ENCODE data around the gene FZD8. TPM values are rescaled to one million over a fixed set of nuclear protein-coding genes. Genes with fewer than 3 reads are reported as not detected.
"Not testable (repeated sequence)": the region's sequence is repeated elsewhere in the genome, so short reads cannot be mapped to it uniquely, and the experiment has no call there.

Gene FZD8, protein sequence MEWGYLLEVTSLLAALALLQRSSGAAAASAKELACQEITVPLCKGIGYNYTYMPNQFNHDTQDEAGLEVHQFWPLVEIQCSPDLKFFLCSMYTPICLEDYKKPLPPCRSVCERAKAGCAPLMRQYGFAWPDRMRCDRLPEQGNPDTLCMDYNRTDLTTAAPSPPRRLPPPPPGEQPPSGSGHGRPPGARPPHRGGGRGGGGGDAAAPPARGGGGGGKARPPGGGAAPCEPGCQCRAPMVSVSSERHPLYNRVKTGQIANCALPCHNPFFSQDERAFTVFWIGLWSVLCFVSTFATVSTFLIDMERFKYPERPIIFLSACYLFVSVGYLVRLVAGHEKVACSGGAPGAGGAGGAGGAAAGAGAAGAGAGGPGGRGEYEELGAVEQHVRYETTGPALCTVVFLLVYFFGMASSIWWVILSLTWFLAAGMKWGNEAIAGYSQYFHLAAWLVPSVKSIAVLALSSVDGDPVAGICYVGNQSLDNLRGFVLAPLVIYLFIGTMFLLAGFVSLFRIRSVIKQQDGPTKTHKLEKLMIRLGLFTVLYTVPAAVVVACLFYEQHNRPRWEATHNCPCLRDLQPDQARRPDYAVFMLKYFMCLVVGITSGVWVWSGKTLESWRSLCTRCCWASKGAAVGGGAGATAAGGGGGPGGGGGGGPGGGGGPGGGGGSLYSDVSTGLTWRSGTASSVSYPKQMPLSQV
- total RNA-seq = 10 to 100 TPM in 2 of 4 donors, 1 to 10 TPM in 2; 5.4 to 13.8 (median 11.2) TPM

DNA sequence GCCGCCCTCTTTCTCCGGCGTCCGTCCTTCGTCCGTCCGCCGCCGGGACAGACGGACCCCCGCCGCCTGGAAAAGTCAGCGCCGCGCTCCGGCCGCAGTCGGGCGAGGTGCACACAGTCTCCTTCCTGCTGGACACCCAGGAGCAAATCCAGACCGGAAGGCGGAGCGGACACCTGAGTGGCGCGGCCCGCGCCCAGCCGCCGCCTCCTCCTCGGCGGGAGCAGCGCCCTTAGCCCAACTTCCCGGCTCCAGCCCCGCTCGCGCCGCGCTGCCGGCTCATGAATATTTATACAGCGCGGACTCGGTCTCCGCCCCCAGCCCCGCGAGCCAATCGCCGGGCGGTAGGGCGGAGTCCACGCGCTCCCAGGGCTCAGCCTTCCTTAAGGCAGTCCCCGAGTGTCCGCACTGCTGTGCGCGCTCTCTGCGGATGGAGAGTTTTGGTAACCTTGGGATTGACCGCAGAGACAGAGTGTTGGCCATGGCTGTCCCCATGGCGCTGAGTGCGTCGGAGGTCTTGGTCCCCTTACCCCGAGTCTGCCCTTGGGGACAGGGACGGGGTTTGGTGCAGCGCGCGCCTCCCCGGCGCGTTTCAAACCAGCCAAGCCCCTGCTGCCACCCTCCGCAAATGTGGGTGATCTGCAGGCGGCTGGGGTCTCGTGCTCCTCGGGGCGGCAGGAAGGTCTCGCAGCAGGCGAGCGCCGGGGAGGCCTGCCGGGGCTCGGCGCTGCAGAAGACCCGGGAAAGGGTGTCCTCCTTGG lies at the start of gene FZD8:
Gene FZD8, minus strand, starts transcription at position 262 of the 758 bp plus-strand sequence. CDS start 867 bp downstream, outside the sequence.
- Histone ChIP-seq H3K36me3 (no peaks in the 10 kb centered on the region), H3K27me3 (no peaks in the 10 kb centered on the region), H3K4me3 (peak within 1 kb of the TSS; percentile 86 to 92 (median 89)), H3K4me1 (peaks cover 23 to 59% (median 44%) of the 10 kb centered on the region in 4 donors), H3K27ac (replicated peaks in 1 of 4) (peak within 1 kb of the TSS; percentile 90 to 98 (median 94)), H3K9me3 (peaks cover 0 to 2% (median 0%) of the 10 kb centered on the region in 4 donors)
- intact Hi-C loops (cut with DNase I) = no loop called here
- WGBS = 1% methylated on average over 43 of the region's 80 CpGs
- TF ChIP-seq, protein P1, sequence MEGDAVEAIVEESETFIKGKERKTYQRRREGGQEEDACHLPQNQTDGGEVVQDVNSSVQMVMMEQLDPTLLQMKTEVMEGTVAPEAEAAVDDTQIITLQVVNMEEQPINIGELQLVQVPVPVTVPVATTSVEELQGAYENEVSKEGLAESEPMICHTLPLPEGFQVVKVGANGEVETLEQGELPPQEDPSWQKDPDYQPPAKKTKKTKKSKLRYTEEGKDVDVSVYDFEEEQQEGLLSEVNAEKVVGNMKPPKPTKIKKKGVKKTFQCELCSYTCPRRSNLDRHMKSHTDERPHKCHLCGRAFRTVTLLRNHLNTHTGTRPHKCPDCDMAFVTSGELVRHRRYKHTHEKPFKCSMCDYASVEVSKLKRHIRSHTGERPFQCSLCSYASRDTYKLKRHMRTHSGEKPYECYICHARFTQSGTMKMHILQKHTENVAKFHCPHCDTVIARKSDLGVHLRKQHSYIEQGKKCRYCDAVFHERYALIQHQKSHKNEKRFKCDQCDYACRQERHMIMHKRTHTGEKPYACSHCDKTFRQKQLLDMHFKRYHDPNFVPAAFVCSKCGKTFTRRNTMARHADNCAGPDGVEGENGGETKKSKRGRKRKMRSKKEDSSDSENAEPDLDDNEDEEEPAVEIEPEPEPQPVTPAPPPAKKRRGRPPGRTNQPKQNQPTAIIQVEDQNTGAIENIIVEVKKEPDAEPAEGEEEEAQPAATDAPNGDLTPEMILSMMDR (IDR thresholded peaks at IDR 0.05) = no peak
- TF ChIP-seq EP300 (IDR thresholded peaks at IDR 0.05) (no peak), POLR2AphosphoS5 (IDR thresholded peaks at IDR 0.05) (peak; percentile 95 to 97), POLR2A (IDR thresholded peaks at IDR 0.05; ENCODE audit: low read depth) (peak; percentile 69)
- DNase-seq (ENCODE audit: extremely low spot score) = peak; percentile 97

DNA sequence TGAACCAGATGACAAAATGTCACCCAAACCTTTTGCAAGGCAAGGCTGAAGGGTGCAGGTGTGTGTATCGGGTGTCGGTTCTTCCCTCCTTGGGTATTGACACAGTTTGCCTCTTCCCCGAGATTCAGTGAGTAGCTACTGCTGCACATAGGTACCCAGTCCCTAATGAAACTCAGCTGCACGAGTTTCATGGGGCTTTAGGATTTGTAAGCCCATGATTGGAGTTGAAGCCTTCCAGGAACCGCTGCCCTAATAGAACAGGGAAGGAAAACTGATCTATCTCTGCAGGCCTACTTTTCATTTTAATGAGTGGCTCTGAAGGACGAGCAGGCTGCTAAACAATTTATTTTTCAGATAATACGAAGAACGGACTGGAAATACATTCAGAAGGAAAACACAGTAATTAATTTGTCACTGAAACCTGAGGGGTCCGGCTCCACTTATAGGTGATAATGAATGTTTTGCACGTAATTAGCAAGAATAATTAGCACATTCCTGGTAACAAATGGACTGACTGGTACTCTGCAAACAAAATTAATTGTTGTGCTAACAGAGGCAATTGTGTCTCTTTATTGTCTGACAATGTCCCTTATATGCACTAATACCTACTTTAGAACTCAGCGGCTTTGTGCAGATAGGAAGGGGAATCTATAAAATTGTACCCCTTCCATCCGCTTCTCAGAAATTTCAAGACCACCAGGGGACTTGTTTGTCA lies 49.6 kb upstream of the FZD8 start:
- TF ChIP-seq POLR2AphosphoS5 (IDR thresholded peaks at IDR 0.05) (no peak), EP300 (IDR thresholded peaks at IDR 0.05) (no peak), POLR2A (IDR thresholded peaks at IDR 0.05; ENCODE audit: low read depth) (no peak)
- TF ChIP-seq, protein P1 (IDR thresholded peaks at IDR 0.05) = no peak
- no peaks in the 10 kb centered on the region for H3K9me3 ChIP-seq
- DNase-seq (ENCODE audit: extremely low spot score) = no peak
- no peaks in the 10 kb centered on the region for H3K36me3 ChIP-seq
- H3K4me3 ChIP-seq = no peak overlapping the region
- no peaks in the 10 kb centered on the region for H3K4me1 ChIP-seq
- H3K27me3 ChIP-seq = peaks cover 0 to 19% (median 0%) of the 10 kb centered on the region in 4 donors
- H3K27ac ChIP-seq (replicated peaks in 1 of 4) = no peak overlapping the region
- intact Hi-C loops (cut with DNase I) = no loop called here
- WGBS = 83% methylated on average over 12 of the region's 12 CpGs

- WGBS = 57% methylated on average over 5 of the region's 5 CpGs
- H3K27me3 ChIP-seq = peaks cover 0 to 14% (median 0%) of the 10 kb centered on the region in 4 donors
- no peaks in the 10 kb centered on the region for H3K36me3 ChIP-seq
- no peak overlapping the region for H3K4me3 ChIP-seq
- H3K27ac ChIP-seq (replicated peaks in 1 of 4) = no peak overlapping the region
- TF ChIP-seq EP300 (IDR thresholded peaks at IDR 0.05) (no peak), POLR2A (IDR thresholded peaks at IDR 0.05; ENCODE audit: low read depth) (no peak), POLR2AphosphoS5 (IDR thresholded peaks at IDR 0.05) (no peak)
- TF ChIP-seq, protein P1 (IDR thresholded peaks at IDR 0.05) = no peak
- DNase-seq (ENCODE audit: extremely low spot score) = no peak
- no peaks in the 10 kb centered on the region for H3K9me3 ChIP-seq
- no peaks in the 10 kb centered on the region for H3K4me1 ChIP-seq
- intact Hi-C loops (cut with DNase I) = no loop called here
Measured at GRCh38 chr10:35690534-35690933, 48.4 kb upstream of the FZD8 start.

- H3K9me3 ChIP-seq; H3K36me3 ChIP-seq; intact Hi-C loops (cut with DNase I); H3K27me3 ChIP-seq; H3K27ac ChIP-seq (replicated peaks in 1 of 4); H3K4me1 ChIP-seq; DNase-seq (ENCODE audit: extremely low spot score); H3K4me3 ChIP-seq: not testable (repeated sequence)
- WGBS = 95% methylated on average over 4 of the region's 4 CpGs
Measured at GRCh38 chr10:35685858-35686257, 43.8 kb upstream of the FZD8 start.
